K562 (cell line): ENCODE measurements around the gene TMEM260. TPM values are rescaled to one million over a fixed set of nuclear protein-coding genes. Genes with fewer than 3 reads are reported as not detected.
A peak's percentile ranks its signal among the peaks of the same experiment; 100 is the strongest.

Experiments used
- BHLHE40 ChIP-seq: IDR thresholded peaks from 2 replicates; pipeline ENCODE4 v1.6.1; 2011; ENCODE audit warnings: low read length, improper control_type of control experiment
- CCNT2 ChIP-seq: IDR thresholded peaks from 2 replicates; pipeline ENCODE4 v1.6.1; 2011; ENCODE audit warnings: borderline replicate concordance, low read depth, mild to moderate bottlenecking, moderate library complexity, mixed read lengths, low read length; ENCODE audit not compliant: insufficient read length; ENCODE audit errors: extremely low read depth
- CTBP1 ChIP-seq: fragments of 450-650 bp; IDR thresholded peaks from 2 replicates; pipeline ENCODE4 v1.6.1; 2016; ENCODE audit warnings: borderline replicate concordance
- CXXC5 ChIP-seq: fragments of 250-450 bp; sonication (Bioruptor Pico); IDR thresholded peaks from 2 replicates; pipeline ENCODE4 v1.8.0; 2022; ENCODE audit warnings: inconsistent platforms, mild to moderate bottlenecking, moderate library complexity
- FOXK2 ChIP-seq, 2 experiments: fragments of 450-650 bp; IDR thresholded peaks in 1 of 2; conservative IDR thresholded peaks in 1 of 2; 2 replicates each; pipeline ENCODE4 v1.6.1; 2016; ENCODE audit warnings: low read depth in 2 of 2, mild to moderate bottlenecking in 1 of 2
- FOXP1 ChIP-seq: sonication (generic); formaldehyde crosslinking; IDR thresholded peaks from 2 replicates; pipeline ENCODE4 v1.8.0; 2022; ENCODE audit warnings: mild to moderate bottlenecking, missing genetic modification reagents
- GATAD2B ChIP-seq: fragments of 450-650 bp; IDR thresholded peaks from 2 replicates; pipeline ENCODE4 v1.6.1; 2017; ENCODE audit warnings: mild to moderate bottlenecking, borderline replicate concordance
- HCFC1 ChIP-seq: IDR thresholded peaks from 2 replicates; pipeline ENCODE4 v1.6.1; 2012; ENCODE audit warnings: low read depth, low read length, improper control_type of control experiment
- KDM1A ChIP-seq, 2 experiments: fragments of 450-650 bp; IDR thresholded peaks; 2 replicates each; pipeline ENCODE4 v1.6.1; 2016; ENCODE audit warnings: mild to moderate bottlenecking in 2 of 2
- MTA2 ChIP-seq: fragments of 450-650 bp; IDR thresholded peaks from 2 replicates; pipeline ENCODE4 v1.6.1; 2016; ENCODE audit warnings: low read depth
- NFE2 ChIP-seq: IDR thresholded peaks from 2 replicates; pipeline ENCODE4 v1.6.1; 2014; ENCODE audit warnings: antibody characterized with exemption, low read depth
- PHTF2 ChIP-seq: fragments of 250-450 bp; sonication (Bioruptor Pico); IDR thresholded peaks from 2 replicates; pipeline ENCODE4 v1.5.0; 2021; ENCODE audit warnings: mild to moderate bottlenecking
- RBM25 ChIP-seq: fragments of 200-400 bp; formaldehyde crosslinking; IDR thresholded peaks from 2 replicates; pipeline ENCODE4 v1.6.1; 2018; ENCODE audit warnings: low read length, low read depth, moderate library complexity; ENCODE audit not compliant: severe bottlenecking
- TEAD1 ChIP-seq, 2 experiments: fragments of 450-650 bp in 1 of 2; sonication (generic) in 1 of 2; formaldehyde crosslinking; IDR thresholded peaks; 2 replicates each; pipeline versions ENCODE4 v1.4.0 to v1.8.0; 2020 to 2022; ENCODE audit warnings: mild to moderate bottlenecking in 2 of 2, missing genetic modification reagents in 1 of 2
- XRCC5 ChIP-seq: fragments of 200-400 bp; formaldehyde crosslinking; IDR thresholded peaks from 2 replicates; pipeline ENCODE4 v1.6.1; 2017; ENCODE audit warnings: low read depth, mild to moderate bottlenecking, low read length
- ZNF766 ChIP-seq: fragments of 200-800 bp; sonication (Bioruptor generic); conservative IDR thresholded peaks from 2 replicates; pipeline ENCODE4 v1.6.1; 2016; ENCODE audit warnings: missing genetic modification characterization, missing compliant biosample characterization
- ZZZ3 ChIP-seq: fragments of 450-650 bp; IDR thresholded peaks from 2 replicates; pipeline ENCODE4 v1.6.1; 2016; ENCODE audit warnings: antibody characterized with exemption, mild to moderate bottlenecking, moderate library complexity
- polyA plus RNA-seq, 8 experiments: library from polyadenylated mRNA; depleted of rRNA in 4 of 8; stranded (reverse) in 5 of 8; unstranded in 3 of 8; fragments of >200 nt; fragmentation: Nextera tagmentation in 2 of 8; fragmentation: Illumina TruSeq in 1 of 8; extraction: Ambion mirVana in 2 of 8; extraction: Trizol in 1 of 8; gene quantifications; 2 replicates each; pipeline versions ENCODE4 v1.2.1 to v1.2.3, GENCODE V29; 2011 to 2014; ENCODE audit warnings: inconsistent platforms in 1 of 8, missing spikeins in 1 of 8
- total RNA-seq, 7 experiments: library from RNA; depleted of rRNA in 6 of 7; stranded (reverse); fragments of >200 nt in 6 of 7; fragmentation: Illumina TruSeq in 2 of 7; extraction: Trizol in 2 of 7; gene quantifications; 2 replicates each; pipeline versions ENCODE4 v1.2.1 to v1.2.3, GENCODE V29; 2011 to 2021; ENCODE audit warnings: low replicate concordance in 1 of 7
- TF ChIP-seq, protein P1 (sequence below): fragments of 250-450 bp; sonication (Bioruptor Pico); IDR thresholded peaks from 2 replicates; pipeline ENCODE4 v1.4.0; 2020
- TF ChIP-seq, protein P2 (sequence below): IDR thresholded peaks from 2 replicates; pipeline ENCODE4 v1.6.1; 2011; ENCODE audit warnings: borderline replicate concordance, low read depth, mild to moderate bottlenecking, moderate library complexity, low read length; ENCODE audit not compliant: insufficient read depth, poor library complexity, severe bottlenecking
- TF ChIP-seq, protein P3 (sequence below): fragments of 250-450 bp; sonication (Bioruptor Pico); IDR thresholded peaks from 2 replicates; pipeline ENCODE4 v1.6.1; 2021; ENCODE audit warnings: mild to moderate bottlenecking
- TF ChIP-seq, protein P4 (sequence below): sonication (generic); formaldehyde crosslinking; IDR thresholded peaks from 2 replicates; pipeline ENCODE4 v1.8.0; 2022; ENCODE audit warnings: missing genetic modification reagents, mild to moderate bottlenecking, borderline replicate concordance

The TMEM260 gene
- total and polyA plus RNA-seq, 9 of the 15 experiments (the other 6 are each of a cell fraction or from before 2014, with no cell fraction given) = 2.2 to 9.4 (median 6.0) TPM

DNA sequence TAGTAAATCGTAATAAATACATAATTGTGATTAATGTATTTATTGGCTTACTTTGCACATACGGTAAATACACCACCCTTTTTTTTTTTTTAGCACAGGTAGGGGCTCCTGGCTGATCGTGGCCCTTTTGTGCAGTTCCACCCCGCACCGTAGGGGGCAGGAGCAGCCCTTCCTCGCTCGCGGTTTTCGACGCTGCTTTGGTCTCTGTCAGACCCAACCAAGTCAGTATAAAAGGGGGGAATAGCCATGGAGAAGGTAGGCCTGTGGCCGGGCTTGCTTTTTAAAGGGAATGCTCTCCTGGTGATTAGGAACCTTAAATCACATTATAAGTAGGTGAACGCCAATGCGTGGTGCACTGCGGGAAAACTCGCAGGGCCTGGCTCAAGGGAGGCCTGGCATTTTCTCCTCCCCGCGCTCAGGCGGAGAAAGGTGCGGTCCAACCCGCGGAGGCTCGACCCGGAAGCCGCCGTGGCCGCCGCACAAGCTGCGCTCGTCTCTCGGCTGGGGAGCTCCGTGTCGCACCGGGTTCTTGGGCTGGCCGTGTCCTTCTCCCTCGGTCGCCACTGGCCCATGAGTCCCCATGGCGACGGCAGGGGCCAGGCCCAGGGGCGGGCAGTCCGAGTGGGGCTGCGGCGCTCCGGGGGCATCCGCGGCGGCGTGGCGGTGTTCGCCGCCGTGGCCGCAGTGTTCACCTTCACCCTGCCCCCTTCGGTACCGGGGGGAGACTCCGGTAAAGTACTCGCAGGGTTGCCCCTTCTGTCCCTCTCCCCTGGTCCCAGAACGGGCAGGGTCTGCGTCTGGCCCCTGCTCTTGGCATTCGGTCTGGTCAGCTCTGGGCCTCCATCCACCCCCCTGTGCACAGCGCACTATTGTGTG, at the start of gene TMEM260 (continued):
- TF ChIP-seq XRCC5 (no peak), KDM1A (IDR thresholded peaks at IDR 0.05) (no peak), CCNT2 (peak; percentile 44), FOXK2 (conservative IDR thresholded peaks at IDR 0.05 in 1 of 2, IDR thresholded peaks at IDR 0.05 in 1 of 2; ENCODE audit: low read depth in 2 of 2) (peak in 1 of 2 experiments; percentile 99; a peak in 2 of 4 replicates), FOXP1 (no peak), ZZZ3 (no peak), ZNF766 (CRISPR knock-in tag) (0 out of 2 replicates have a peak, but pooled peaks have one; percentile 24), MTA2 (no peak), CTBP1 (peak; percentile 34; the same call in 1 of the 2 replicates), BHLHE40 (peak; percentile 88), RBM25 (no peak), GATAD2B (no peak), HCFC1 (peak; percentile 25; the same call in 1 of the 2 replicates), CXXC5 (CRISPR knock-in tag) (peak; percentile 70; the same call in 1 of the 2 replicates), PHTF2 (CRISPR knock-in tag) (no peak), NFE2 (no peak), TEAD1 (CRISPR knock-in tag; IDR thresholded peaks at IDR 0.05) (peak in 1 of 2 experiments; percentile 43; a peak in 1 of 4 replicates)
- TF ChIP-seq, protein P1, sequence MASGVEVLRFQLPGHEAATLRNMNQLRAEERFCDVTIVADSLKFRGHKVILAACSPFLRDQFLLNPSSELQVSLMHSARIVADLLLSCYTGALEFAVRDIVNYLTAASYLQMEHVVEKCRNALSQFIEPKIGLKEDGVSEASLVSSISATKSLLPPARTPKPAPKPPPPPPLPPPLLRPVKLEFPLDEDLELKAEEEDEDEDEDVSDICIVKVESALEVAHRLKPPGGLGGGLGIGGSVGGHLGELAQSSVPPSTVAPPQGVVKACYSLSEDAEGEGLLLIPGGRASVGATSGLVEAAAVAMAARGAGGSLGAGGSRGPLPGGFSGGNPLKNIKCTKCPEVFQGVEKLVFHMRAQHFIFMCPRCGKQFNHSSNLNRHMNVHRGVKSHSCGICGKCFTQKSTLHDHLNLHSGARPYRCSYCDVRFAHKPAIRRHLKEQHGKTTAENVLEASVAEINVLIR (CRISPR knock-in tag) = no peak
- TF ChIP-seq, protein P2, sequence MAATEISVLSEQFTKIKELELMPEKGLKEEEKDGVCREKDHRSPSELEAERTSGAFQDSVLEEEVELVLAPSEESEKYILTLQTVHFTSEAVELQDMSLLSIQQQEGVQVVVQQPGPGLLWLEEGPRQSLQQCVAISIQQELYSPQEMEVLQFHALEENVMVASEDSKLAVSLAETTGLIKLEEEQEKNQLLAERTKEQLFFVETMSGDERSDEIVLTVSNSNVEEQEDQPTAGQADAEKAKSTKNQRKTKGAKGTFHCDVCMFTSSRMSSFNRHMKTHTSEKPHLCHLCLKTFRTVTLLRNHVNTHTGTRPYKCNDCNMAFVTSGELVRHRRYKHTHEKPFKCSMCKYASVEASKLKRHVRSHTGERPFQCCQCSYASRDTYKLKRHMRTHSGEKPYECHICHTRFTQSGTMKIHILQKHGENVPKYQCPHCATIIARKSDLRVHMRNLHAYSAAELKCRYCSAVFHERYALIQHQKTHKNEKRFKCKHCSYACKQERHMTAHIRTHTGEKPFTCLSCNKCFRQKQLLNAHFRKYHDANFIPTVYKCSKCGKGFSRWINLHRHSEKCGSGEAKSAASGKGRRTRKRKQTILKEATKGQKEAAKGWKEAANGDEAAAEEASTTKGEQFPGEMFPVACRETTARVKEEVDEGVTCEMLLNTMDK = peak; percentile 71
- TF ChIP-seq, protein P3, sequence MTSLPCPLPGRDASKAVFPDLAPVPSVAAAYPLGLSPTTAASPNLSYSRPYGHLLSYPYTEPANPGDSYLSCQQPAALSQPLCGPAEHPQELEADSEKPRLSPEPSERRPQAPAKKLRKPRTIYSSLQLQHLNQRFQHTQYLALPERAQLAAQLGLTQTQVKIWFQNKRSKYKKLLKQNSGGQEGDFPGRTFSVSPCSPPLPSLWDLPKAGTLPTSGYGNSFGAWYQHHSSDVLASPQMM (CRISPR knock-in tag) = no peak
- TF ChIP-seq, protein P4, sequence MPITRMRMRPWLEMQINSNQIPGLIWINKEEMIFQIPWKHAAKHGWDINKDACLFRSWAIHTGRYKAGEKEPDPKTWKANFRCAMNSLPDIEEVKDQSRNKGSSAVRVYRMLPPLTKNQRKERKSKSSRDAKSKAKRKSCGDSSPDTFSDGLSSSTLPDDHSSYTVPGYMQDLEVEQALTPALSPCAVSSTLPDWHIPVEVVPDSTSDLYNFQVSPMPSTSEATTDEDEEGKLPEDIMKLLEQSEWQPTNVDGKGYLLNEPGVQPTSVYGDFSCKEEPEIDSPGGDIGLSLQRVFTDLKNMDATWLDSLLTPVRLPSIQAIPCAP = no peak
